Spleen (tissue), 7 donors: ENCODE results near the gene INSR.

ENCODE experiments used
- POLR2A ChIP-seq, 3 donors: fragments of 450-650 bp; IDR thresholded peaks; one replicate each; pipeline ENCODE4 v1.5.1; 2017; ENCODE audit warnings: antibody characterized with exemption in 3 of 3, mild to moderate bottlenecking in 1 of 3
- TF ChIP-seq, protein P1 (sequence below), 11 experiments: fragments of 200-600 bp in 7 of 11; fragments of 450-650 bp in 4 of 11; sonication (generic) in 4 of 11; IDR thresholded peaks in 8 of 11; conservative IDR thresholded peaks in 3 of 11; 1 replicate in 7 of 11; 2 replicates in 4 of 11; pipeline versions ENCODE4 v1.4.0 to v1.8.0; 2016 to 2021; ENCODE audit warnings: antibody characterized with exemption in 11 of 11, inconsistent platforms in 4 of 11, mild to moderate bottlenecking in 1 of 11
- donor health status: DM: no; HTN: no; CAD: no; lungs with moderate emphysema.
- donor health status: DM: no; HTN: no; CAD: no.
- donor health status: DM: no; HTN: no; CAD: no.

DNA sequence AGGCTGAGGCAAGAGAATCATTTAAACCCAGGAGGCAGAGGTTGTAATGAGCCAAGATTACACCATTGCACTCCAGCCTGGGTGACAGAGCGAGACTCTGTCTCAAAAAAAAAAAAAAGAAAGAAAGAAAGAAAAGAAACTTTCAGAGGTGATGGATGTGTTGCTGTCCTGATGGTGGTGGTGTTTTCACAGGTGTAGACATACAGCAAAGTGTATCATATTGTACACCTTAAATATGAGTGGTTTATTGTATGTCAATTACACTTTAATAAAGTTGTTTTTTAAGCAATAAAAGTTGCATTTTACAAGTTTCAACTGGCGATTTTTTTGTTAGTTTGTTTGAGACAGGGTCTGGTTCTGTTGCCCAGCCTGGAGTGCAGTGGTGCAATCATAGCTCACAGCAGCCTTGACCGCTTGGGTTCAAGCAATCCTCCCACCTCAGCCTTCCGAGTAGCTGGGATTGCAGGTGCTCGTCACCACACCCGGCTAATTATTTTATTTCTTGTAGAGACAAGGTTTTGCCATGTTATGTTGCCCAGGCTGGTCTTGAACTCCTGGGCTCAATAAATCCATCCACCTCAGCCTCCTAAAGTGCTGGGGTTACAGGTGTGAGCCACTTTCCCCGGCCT, 13.5 kb upstream of the INSR start:
- TF ChIP-seq, protein P1, sequence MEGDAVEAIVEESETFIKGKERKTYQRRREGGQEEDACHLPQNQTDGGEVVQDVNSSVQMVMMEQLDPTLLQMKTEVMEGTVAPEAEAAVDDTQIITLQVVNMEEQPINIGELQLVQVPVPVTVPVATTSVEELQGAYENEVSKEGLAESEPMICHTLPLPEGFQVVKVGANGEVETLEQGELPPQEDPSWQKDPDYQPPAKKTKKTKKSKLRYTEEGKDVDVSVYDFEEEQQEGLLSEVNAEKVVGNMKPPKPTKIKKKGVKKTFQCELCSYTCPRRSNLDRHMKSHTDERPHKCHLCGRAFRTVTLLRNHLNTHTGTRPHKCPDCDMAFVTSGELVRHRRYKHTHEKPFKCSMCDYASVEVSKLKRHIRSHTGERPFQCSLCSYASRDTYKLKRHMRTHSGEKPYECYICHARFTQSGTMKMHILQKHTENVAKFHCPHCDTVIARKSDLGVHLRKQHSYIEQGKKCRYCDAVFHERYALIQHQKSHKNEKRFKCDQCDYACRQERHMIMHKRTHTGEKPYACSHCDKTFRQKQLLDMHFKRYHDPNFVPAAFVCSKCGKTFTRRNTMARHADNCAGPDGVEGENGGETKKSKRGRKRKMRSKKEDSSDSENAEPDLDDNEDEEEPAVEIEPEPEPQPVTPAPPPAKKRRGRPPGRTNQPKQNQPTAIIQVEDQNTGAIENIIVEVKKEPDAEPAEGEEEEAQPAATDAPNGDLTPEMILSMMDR (IDR thresholded peaks at IDR 0.05 in 8 of 11, conservative IDR thresholded peaks at IDR 0.05 in 3 of 11) = no peak
- TF ChIP-seq POLR2A (IDR thresholded peaks at IDR 0.05) = no peak
